ENCODE data around the gene MASP1. TPM values are rescaled to one million over a fixed set of nuclear protein-coding genes. Genes with fewer than 3 reads are reported as not detected.

Gene MASP1
- total and polyA plus RNA-seq, 2 experiments from 2014 or later: 1.6 to 3.0 TPM

DNA sequence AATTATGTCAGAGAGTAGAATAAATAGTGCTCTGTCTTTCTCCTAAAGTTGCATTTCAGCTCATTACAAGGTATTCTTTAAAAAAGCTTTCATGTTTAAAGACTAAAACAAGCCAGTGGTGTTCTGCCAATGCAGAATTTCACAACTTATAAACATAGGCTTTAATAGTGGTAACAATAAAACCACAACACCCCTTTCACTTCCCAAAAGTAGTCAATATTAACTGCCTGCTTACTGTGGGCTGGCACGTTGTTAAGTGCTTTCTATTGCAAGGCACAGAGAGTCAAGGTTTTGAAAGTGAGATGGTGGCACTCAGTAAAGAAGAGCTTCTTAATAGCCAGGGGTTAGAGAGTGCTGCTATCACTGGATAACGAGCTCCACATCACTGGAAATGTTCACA lies 102.6 kb downstream of the MASP1 start:
- H3K27me3 Mint-ChIP-seq (ENCODE audit: insufficient read depth, low read depth, poor library complexity): no peaks in the 10 kb centered on the region
- no peak for ATAC-seq
- Histone ChIP-seq H3K79me2 (replicated peaks; ENCODE audit: insufficient read depth) (no peaks in the 10 kb centered on the region), H4K20me1 (replicated peaks; ENCODE audit: insufficient read depth) (no peaks in the 10 kb centered on the region), H3K9me2 (ENCODE audit: insufficient read depth) (peaks cover 42% of the 10 kb centered on the region), H3K36me3 (ENCODE audit: insufficient read depth) (no peaks in the 10 kb centered on the region; the same call in 1 of the 2 replicates), H3K27me3 (ENCODE audit: insufficient read depth) (no peaks in the 10 kb centered on the region), H3F3A (replicated peaks; ENCODE audit: low read depth) (peaks cover 9% of the 10 kb centered on the region), H3K4me3 (no peak overlapping the region), H3K4me1 (ENCODE audit: insufficient read depth) (peaks cover 28% of the 10 kb centered on the region), H2AFZ (no peak overlapping the region), H3K27ac (ENCODE audit: low read depth) (no peak overlapping the region), H3K4me2 (no peak overlapping the region)
- peaks cover 27% of the 10 kb centered on the region for H3K4me1 Mint-ChIP-seq
- no peak for DNase-seq (ENCODE audit: low spot score)
- H3K27ac Mint-ChIP-seq: no peak overlapping the region
- no peaks in the 10 kb centered on the region for H3K36me3 Mint-ChIP-seq (ENCODE audit: low read depth)
- H3K4me3 Mint-ChIP-seq: no peak overlapping the region
- TF ChIP-seq CTCF (conservative IDR thresholded peaks at IDR 0.05; ENCODE audit: low read depth in 2 of 2) (no peak), POLR2AphosphoS5 (IDR thresholded peaks at IDR 0.05; ENCODE audit: low read depth) (no peak), STAT1 (IDR thresholded peaks at IDR 0.05; ENCODE audit: unreplicated experiment) (no peak), NANOG (IDR thresholded peaks at IDR 0.05; ENCODE audit: borderline replicate concordance) (no peak), EZH2 (IDR thresholded peaks at IDR 0.05; ENCODE audit: low read depth, unreplicated experiment) (no peak), CREB1 (CRISPR knock-in tag; IDR thresholded peaks at IDR 0.05; ENCODE audit: low read depth) (no peak), JUNB (IDR thresholded peaks at IDR 0.05; ENCODE audit: unreplicated experiment) (no peak), ZNF331 (CRISPR knock-in tag; IDR thresholded peaks at IDR 0.05; ENCODE audit: low read depth) (no peak), ZNF114 (CRISPR knock-in tag; IDR thresholded peaks at IDR 0.05) (no peak), EZH2phosphoT487 (IDR thresholded peaks at IDR 0.05; ENCODE audit: unreplicated experiment) (no peak)
- TF ChIP-seq, protein P1, sequence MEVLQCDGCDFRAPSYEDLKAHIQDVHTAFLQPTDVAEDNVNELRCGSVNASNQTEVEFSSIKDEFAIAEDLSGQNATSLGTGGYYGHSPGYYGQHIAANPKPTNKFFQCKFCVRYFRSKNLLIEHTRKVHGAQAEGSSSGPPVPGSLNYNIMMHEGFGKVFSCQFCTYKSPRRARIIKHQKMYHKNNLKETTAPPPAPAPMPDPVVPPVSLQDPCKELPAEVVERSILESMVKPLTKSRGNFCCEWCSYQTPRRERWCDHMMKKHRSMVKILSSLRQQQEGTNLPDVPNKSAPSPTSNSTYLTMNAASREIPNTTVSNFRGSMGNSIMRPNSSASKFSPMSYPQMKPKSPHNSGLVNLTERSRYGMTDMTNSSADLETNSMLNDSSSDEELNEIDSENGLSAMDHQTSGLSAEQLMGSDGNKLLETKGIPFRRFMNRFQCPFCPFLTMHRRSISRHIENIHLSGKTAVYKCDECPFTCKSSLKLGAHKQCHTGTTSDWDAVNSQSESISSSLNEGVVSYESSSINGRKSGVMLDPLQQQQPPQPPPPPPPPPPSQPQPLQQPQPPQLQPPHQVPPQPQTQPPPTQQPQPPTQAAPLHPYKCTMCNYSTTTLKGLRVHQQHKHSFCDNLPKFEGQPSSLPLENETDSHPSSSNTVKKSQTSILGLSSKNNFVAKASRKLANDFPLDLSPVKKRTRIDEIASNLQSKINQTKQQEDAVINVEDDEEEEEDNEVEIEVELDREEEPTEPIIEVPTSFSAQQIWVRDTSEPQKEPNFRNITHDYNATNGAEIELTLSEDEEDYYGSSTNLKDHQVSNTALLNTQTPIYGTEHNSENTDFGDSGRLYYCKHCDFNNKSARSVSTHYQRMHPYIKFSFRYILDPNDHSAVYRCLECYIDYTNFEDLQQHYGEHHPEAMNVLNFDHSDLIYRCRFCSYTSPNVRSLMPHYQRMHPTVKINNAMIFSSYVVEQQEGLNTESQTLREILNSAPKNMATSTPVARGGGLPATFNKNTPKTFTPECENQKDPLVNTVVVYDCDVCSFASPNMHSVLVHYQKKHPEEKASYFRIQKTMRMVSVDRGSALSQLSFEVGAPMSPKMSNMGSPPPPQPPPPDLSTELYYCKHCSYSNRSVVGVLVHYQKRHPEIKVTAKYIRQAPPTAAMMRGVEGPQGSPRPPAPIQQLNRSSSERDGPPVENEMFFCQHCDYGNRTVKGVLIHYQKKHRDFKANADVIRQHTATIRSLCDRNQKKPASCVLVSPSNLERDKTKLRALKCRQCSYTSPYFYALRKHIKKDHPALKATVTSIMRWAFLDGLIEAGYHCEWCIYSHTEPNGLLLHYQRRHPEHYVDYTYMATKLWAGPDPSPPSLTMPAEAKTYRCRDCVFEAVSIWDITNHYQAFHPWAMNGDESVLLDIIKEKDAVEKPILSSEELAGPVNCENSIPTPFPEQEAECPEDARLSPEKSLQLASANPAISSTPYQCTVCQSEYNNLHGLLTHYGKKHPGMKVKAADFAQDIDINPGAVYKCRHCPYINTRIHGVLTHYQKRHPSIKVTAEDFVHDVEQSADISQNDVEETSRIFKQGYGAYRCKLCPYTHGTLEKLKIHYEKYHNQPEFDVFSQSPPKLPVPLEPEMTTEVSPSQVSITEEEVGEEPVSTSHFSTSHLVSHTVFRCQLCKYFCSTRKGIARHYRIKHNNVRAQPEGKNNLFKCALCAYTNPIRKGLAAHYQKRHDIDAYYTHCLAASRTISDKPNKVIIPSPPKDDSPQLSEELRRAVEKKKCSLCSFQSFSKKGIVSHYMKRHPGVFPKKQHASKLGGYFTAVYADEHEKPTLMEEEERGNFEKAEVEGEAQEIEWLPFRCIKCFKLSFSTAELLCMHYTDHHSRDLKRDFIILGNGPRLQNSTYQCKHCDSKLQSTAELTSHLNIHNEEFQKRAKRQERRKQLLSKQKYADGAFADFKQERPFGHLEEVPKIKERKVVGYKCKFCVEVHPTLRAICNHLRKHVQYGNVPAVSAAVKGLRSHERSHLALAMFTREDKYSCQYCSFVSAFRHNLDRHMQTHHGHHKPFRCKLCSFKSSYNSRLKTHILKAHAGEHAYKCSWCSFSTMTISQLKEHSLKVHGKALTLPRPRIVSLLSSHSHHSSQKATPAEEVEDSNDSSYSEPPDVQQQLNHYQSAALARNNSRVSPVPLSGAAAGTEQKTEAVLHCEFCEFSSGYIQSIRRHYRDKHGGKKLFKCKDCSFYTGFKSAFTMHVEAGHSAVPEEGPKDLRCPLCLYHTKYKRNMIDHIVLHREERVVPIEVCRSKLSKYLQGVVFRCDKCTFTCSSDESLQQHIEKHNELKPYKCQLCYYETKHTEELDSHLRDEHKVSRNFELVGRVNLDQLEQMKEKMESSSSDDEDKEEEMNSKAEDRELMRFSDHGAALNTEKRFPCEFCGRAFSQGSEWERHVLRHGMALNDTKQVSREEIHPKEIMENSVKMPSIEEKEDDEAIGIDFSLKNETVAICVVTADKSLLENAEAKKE (CRISPR knock-in tag; IDR thresholded peaks at IDR 0.05): no peak
- TF ChIP-seq, protein P2, sequence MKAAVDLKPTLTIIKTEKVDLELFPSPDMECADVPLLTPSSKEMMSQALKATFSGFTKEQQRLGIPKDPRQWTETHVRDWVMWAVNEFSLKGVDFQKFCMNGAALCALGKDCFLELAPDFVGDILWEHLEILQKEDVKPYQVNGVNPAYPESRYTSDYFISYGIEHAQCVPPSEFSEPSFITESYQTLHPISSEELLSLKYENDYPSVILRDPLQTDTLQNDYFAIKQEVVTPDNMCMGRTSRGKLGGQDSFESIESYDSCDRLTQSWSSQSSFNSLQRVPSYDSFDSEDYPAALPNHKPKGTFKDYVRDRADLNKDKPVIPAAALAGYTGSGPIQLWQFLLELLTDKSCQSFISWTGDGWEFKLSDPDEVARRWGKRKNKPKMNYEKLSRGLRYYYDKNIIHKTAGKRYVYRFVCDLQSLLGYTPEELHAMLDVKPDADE (IDR thresholded peaks at IDR 0.05): no peak
- TF ChIP-seq, protein P3, sequence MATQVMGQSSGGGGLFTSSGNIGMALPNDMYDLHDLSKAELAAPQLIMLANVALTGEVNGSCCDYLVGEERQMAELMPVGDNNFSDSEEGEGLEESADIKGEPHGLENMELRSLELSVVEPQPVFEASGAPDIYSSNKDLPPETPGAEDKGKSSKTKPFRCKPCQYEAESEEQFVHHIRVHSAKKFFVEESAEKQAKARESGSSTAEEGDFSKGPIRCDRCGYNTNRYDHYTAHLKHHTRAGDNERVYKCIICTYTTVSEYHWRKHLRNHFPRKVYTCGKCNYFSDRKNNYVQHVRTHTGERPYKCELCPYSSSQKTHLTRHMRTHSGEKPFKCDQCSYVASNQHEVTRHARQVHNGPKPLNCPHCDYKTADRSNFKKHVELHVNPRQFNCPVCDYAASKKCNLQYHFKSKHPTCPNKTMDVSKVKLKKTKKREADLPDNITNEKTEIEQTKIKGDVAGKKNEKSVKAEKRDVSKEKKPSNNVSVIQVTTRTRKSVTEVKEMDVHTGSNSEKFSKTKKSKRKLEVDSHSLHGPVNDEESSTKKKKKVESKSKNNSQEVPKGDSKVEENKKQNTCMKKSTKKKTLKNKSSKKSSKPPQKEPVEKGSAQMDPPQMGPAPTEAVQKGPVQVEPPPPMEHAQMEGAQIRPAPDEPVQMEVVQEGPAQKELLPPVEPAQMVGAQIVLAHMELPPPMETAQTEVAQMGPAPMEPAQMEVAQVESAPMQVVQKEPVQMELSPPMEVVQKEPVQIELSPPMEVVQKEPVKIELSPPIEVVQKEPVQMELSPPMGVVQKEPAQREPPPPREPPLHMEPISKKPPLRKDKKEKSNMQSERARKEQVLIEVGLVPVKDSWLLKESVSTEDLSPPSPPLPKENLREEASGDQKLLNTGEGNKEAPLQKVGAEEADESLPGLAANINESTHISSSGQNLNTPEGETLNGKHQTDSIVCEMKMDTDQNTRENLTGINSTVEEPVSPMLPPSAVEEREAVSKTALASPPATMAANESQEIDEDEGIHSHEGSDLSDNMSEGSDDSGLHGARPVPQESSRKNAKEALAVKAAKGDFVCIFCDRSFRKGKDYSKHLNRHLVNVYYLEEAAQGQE (IDR thresholded peaks at IDR 0.05; ENCODE audit: unreplicated experiment): no peak
- H3K9me3 Mint-ChIP-seq: no peaks in the 10 kb centered on the region; the same call in 2 of the 3 replicates
